HK-2 (cell line): ENCODE measurements around the gene SCAPER.
"Not testable (repeated sequence)": the region's sequence is repeated elsewhere in the genome, so short reads cannot be mapped to it uniquely, and the experiment has no call there.

ENCODE experiments used
- DNase-seq: peaks from one replicate; pipeline ENCODE4 v3.0.0-alpha.2; 2018; ENCODE audit not compliant: unreplicated experiment

Gene SCAPER

GRCh38 chr15:76787273-76787672 lies 117.9 kb downstream of the SCAPER start:
- no peak for DNase-seq

- DNase-seq, result no peak
Observed at GRCh38 chr15:76776969-76777368, 128.2 kb downstream of the SCAPER start.

DNA sequence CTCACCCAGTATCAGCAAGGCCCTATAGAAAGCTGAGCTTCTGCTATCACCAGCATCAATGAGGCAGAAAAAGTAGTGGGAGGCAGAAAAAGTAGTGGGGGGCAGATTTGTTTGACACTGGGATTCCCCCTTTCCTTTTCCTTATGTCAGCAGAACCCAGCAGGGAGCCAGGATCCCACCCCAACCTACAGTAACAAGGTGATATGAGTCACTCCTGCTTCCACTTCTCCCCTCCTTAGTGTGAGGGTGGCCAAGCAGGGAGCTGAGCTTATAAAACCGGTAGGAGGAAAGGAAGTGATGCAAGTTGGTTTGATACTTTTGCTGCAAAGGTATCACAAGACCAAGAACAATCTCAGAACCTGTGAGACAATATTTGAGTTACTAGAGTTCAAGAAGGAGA lies 128.7 kb downstream of the SCAPER start:
- DNase-seq, result no peak

DNA sequence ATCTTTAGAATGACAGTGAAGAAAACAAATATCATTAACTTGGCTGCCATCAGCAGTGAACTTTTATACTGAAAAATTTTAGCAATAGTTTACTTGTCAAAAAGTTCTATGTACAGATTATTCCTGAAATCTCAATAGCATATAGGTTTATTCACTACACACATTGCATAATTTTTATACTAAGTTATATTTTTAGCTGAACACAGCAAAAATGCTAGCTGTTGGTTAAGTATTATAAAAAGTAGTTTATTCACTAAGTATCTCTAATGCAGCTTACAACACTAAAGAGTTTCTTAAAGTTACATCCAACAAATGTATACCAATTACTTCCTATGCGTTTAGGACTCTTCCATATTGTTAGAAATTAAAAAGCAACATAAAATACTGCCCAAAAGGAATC lies 131.9 kb downstream of the SCAPER start:
- DNase-seq, result no peak

- no peak for DNase-seq
Observed at GRCh38 chr15:76772776-76773175, 132.4 kb downstream of the SCAPER start.

- DNase-seq, result no peak
Observed at GRCh38 chr15:76764004-76764403, 141.1 kb downstream of the SCAPER start.

GRCh38 chr15:76763554-76763953 lies 141.6 kb downstream of the SCAPER start:
- no peak for DNase-seq

DNA sequence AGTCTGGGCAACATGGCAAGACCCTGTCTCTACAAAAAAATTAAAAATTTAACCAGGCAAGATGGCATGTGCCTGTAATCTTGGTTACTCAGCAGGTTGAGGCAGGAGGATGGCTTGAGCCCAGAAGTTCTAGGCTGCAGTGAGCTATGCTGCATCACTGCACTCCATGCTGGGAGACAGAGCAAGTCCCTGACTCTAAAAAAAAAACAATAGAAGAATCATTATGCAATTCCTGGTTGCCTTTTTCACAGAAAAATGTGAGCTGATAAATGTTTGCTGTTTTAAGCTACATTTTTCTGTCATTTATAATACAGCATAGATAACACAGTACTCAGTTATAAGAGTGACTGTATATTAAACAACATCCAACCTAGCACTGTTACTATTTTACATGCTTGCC lies 148.8 kb downstream of the SCAPER start:
- no peak for DNase-seq

GRCh38 chr15:76753771-76754170 lies 151.4 kb downstream of the SCAPER start:
- DNase-seq, result no peak

DNA sequence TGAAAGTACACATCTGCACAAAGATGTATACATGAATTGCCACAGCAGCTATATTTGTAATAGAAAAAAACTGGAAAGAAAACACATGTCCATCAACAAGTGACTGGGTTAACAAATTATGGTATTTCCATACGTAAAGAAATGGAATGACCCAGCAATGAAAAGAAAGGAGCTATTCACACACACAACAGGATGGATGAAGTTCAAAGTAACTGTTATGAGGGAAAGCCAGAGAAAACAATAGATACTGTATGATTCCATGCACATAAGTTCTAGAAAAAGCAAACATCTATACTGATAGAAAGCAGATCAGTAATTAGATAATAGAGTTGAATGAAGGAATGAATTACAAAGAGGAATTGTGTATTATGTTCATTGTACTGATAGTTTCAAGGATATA lies 152.0 kb downstream of the SCAPER start:
- DNase-seq, result no peak

DNA sequence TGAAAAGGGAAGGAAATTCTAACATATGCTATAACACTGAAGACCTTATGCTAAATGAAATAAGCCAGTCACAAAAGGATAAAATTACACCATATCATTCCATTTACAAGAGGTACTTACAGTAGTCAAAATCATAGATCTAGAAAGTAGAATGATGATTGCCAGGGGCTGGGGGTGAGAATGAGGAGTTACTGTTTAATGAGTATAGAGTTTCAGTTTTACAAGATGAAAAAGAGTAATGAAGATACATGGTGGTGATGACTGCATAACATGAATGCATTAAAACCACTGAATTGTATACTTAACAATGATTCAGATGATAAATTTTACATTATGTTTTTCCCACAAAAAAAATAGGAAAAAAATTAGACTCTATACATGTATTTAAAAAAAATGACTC lies 152.6 kb downstream of the SCAPER start:
- no peak for DNase-seq

GRCh38 chr15:76737573-76737972 lies 167.6 kb downstream of the SCAPER start:
- no peak for DNase-seq

DNA sequence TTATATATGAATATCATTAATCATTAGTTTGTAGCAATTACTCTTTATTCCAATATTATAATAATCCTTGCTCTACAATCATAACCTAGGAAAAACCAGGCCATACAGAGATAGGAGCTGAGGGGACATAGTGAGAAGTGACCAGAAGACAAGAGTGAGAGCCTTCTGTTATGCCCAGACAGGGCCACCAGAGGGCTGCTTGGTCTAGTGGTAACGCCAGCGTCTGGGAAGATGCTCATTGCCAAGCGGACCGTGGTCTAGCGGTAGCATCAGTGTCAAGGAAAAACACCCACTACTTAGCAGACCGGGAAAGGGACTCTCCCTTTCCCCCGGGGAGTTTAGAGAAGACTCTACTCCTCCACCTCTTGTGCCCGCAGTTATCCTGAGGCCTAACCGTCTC lies 172.8 kb downstream of the SCAPER start:
- peak; percentile 2 for DNase-seq

DNA sequence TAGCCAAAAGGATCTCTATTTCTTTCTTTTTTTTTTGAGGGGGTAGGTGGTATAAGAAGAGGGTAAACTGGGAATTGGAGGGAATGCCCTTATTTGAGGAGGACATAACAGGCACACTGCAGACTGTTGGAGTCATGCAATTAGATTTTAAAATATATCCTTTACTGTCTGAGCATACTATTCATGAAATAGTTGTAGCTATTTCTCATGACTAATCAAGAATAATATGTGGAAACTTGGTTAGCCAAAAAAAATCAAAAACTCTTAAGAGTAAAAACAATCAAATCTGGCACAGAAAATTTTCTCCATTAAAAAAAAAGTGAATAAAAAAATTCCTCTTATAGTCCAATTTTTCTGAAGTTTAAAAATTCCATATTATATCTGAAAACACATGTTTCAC lies 174.9 kb downstream of the SCAPER start:
- DNase-seq, result no peak

- no peak for DNase-seq
Observed at GRCh38 chr15:76718863-76719262, 186.3 kb downstream of the SCAPER start.

GRCh38 chr15:76714950-76715349 lies 190.2 kb downstream of the SCAPER start:
- DNase-seq, result no peak

GRCh38 chr15:76711351-76711827 lies 193.8 kb downstream of the SCAPER start:
- DNase-seq, result no peak

- not testable (repeated sequence) for DNase-seq
Observed at GRCh38 chr15:76704032-76704431, 201.1 kb downstream of the SCAPER start.

GRCh38 chr15:76696840-76697239 lies 208.3 kb downstream of the SCAPER start:
- no peak for DNase-seq

- DNase-seq, result not testable (repeated sequence)
Observed at GRCh38 chr15:76692546-76692945, 212.6 kb downstream of the SCAPER start.

GRCh38 chr15:76687592-76687991 lies 217.5 kb downstream of the SCAPER start:
- not testable (repeated sequence) for DNase-seq

DNA sequence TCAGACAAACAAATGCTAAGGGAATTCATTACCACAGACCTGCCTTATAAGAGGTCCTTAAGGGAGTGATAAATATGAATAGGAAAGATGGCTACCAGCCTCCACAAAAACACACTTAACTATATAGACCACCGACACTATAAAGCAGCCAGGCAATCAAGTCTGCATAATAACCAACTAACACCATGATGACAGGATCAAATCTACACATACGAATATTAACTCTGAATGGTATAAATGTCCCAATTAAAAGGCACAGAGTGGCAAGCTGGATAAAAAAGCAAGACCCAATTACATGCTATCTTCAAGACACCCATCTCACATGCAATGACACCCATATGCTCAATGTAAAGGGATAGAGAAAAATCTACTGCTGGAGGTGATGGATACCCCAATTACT lies 221.1 kb downstream of the SCAPER start:
- no peak for DNase-seq

DNA sequence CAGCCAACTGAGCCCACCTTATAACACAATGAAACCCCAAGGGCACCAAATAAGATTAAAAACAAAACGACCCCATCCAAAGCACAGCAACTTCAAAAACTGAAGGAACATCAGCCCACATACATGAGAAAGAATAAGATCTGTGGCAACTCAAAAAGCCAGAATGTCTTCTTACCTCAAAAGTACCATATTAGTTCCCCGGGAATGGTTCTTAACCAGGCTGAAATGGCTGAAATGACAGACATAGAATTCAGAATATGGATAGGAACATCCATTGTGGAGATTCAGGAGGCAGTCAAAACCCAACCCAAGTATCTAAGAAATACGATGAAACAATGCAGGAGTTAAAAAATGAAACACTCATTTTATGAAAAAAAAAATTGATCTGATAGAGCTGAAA lies 222.3 kb downstream of the SCAPER start:
- no peak for DNase-seq

DNA sequence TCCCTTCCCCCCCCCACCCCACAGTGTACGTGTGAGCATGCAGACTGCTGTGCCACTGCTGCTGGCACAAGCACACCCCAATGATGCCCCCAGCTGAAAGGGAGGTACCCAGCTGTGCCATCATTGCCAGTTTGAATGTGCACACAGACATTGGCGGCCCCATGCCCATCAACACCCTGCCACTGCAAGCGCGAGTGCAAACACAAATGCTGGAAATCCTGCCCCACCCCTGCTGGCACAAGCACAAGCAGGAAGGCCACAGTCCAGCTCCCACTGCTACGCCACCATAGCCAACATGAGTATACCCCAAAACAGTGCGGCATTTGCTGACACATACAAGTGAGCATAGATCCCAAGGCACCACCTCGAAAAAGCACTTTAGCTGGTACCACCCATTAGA lies 222.9 kb downstream of the SCAPER start:
- DNase-seq, result no peak

DNA sequence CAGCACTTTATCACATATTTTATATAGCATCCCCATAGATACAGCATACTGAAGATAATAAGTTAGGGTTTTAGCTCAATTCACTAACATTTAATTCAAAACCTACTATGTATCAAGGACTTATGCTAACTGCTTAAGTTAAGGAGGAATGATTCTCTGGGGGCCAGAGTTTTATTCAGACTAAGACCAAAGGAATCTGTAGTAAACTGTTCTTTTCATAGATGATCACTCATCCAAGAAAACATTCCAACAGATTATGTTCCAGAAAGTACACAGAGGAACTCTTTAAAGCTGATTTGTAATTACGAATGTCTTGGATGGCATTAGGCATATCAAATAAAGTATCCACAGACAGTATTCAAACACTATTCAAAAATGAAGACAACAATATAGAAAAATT lies 226.4 kb downstream of the SCAPER start:
- no peak for DNase-seq
